Mesothelial cell of epicardium (in vitro differentiated cells): ENCODE data around the gene ZBTB42. TPM values are rescaled to one million over a fixed set of nuclear protein-coding genes. Genes with fewer than 3 reads are reported as not detected.

Source experiments
- DNase-seq, 2 experiments: peaks; one replicate each; pipeline ENCODE4 v3.0.0; 2021; ENCODE audit warnings: low spot score in 2 of 2; ENCODE audit not compliant: unreplicated experiment in 2 of 2
- H3K27ac Mint-ChIP-seq: 2 replicates; pipeline ENCODE4 v1.8.0; 2021; ENCODE audit warnings: mixed read lengths
- H3K27me3 Mint-ChIP-seq: 2 replicates; pipeline ENCODE4 v1.8.0; 2021; ENCODE audit warnings: low read depth, mixed read lengths
- H3K36me3 Mint-ChIP-seq: 2 replicates; pipeline ENCODE4 v1.8.0; 2021; ENCODE audit warnings: mixed read lengths
- H3K4me1 Mint-ChIP-seq: 2 replicates; pipeline ENCODE4 v1.8.0; 2021; ENCODE audit warnings: mixed read lengths
- H3K4me3 Mint-ChIP-seq: 2 replicates; pipeline ENCODE4 v1.8.0; 2021; ENCODE audit warnings: mild to moderate bottlenecking, moderate library complexity, mixed read lengths
- H3K9me3 Mint-ChIP-seq: 2 replicates; pipeline ENCODE4 v1.8.0; 2021; ENCODE audit warnings: mixed read lengths
- total RNA-seq: library from RNA; stranded (reverse); gene quantifications from 3 replicates; pipeline ENCODE4 v1.2.1, GENCODE V29; 2021
- TF ChIP-seq, protein P1 (sequence below): fragments of 200-600 bp; sonication (generic); IDR thresholded peaks from one replicate; pipeline ENCODE4 v1.5.0; 2021; ENCODE audit warnings: antibody characterized with exemption; ENCODE audit not compliant: unreplicated experiment

The ZBTB42 gene
- total RNA-seq, 1 donor from 2014 or later = 6.2 TPM

GRCh38 chr14:104784218-104784568, 16.7 kb upstream of the ZBTB42 start:
- Mint-ChIP-seq H3K36me3 (no peaks in the 10 kb centered on the region), H3K27ac (no peak overlapping the region), H3K27me3 (no peaks in the 10 kb centered on the region), H3K4me1 (no peaks in the 10 kb centered on the region), H3K4me3 (no peak overlapping the region), H3K9me3 (no peaks in the 10 kb centered on the region)
- no peak for DNase-seq
- TF ChIP-seq, protein P1, sequence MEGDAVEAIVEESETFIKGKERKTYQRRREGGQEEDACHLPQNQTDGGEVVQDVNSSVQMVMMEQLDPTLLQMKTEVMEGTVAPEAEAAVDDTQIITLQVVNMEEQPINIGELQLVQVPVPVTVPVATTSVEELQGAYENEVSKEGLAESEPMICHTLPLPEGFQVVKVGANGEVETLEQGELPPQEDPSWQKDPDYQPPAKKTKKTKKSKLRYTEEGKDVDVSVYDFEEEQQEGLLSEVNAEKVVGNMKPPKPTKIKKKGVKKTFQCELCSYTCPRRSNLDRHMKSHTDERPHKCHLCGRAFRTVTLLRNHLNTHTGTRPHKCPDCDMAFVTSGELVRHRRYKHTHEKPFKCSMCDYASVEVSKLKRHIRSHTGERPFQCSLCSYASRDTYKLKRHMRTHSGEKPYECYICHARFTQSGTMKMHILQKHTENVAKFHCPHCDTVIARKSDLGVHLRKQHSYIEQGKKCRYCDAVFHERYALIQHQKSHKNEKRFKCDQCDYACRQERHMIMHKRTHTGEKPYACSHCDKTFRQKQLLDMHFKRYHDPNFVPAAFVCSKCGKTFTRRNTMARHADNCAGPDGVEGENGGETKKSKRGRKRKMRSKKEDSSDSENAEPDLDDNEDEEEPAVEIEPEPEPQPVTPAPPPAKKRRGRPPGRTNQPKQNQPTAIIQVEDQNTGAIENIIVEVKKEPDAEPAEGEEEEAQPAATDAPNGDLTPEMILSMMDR = no peak

DNA sequence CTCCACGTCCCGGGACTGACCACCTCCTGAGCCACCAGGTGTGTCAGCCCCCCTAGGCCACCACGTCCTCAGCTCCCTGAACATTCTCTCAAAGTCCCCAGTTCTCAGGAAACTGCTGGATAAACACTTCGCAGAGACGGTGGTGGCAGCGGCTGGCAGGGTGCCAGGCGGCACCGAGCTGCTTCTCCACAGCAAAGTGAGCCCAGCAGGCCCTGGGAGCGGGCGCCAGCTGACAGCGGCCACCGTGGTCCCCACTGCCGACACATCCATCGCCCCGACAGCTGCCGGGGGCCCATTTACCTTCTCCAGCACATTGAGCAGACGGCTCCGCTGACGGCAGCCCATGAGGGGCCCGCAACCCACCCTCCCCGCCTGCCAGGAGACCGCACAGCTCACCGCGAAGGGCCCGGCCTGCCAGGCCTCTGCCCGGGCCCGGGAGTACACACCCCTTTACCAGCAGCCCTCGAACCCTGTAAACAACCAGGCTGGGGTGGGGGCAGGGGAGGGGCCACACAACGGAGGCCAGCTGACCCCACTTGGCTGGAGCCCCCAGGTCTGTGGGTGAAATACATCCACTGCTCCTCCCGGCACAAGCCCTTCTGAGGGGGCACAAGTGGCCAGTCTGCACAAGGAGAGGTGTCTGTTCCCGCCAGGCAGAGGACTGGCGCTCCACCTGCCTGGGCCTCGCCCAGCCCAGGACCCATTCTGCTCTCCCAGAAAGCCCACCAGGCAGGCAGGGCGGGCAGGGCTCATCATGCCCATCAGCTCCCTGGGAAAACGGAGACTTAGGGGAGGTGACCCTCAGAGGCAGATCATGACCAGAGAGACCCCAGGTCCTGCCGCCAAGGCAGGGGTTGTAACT, 15.8 kb upstream of the ZBTB42 start:
- H3K4me1 Mint-ChIP-seq = no peaks in the 10 kb centered on the region
- H3K9me3 Mint-ChIP-seq = no peaks in the 10 kb centered on the region
- no peak overlapping the region for H3K27ac Mint-ChIP-seq
- no peaks in the 10 kb centered on the region for H3K36me3 Mint-ChIP-seq
- no peaks in the 10 kb centered on the region for H3K27me3 Mint-ChIP-seq
- TF ChIP-seq, protein P1 = no peak
- H3K4me3 Mint-ChIP-seq = no peak overlapping the region
- no peak for DNase-seq

GRCh38 chr14:104785708-104786080, 15.2 kb upstream of the ZBTB42 start:
- Mint-ChIP-seq H3K4me1 (no peaks in the 10 kb centered on the region), H3K9me3 (no peaks in the 10 kb centered on the region), H3K27me3 (no peaks in the 10 kb centered on the region), H3K36me3 (no peaks in the 10 kb centered on the region), H3K4me3 (no peak overlapping the region), H3K27ac (no peak overlapping the region)
- TF ChIP-seq, protein P1 = no peak
- DNase-seq = no peak

- Mint-ChIP-seq H3K9me3 (no peaks in the 10 kb centered on the region), H3K4me3 (no peak overlapping the region)
These were observed 14.8 kb upstream of the ZBTB42 start for GRCh38 chr14:104786091-104786586.

GRCh38 chr14:104786726-104787675, 13.9 kb upstream of the ZBTB42 start:
- H3K27me3 Mint-ChIP-seq = no peaks in the 10 kb centered on the region
- TF ChIP-seq, protein P1 = no peak

More at GRCh38 chr14:104786091-104786586, 14.8 kb upstream of the ZBTB42 start:
- TF ChIP-seq, protein P1 = no peak
- Mint-ChIP-seq H3K27me3 (no peaks in the 10 kb centered on the region), H3K36me3 (no peaks in the 10 kb centered on the region), H3K27ac (no peak overlapping the region), H3K4me1 (no peaks in the 10 kb centered on the region)
- no peak for DNase-seq

More at GRCh38 chr14:104786726-104787675, 13.9 kb upstream of the ZBTB42 start:
- H3K9me3 Mint-ChIP-seq = no peaks in the 10 kb centered on the region
- DNase-seq = no peak
- no peak overlapping the region for H3K27ac Mint-ChIP-seq
- no peaks in the 10 kb centered on the region for H3K36me3 Mint-ChIP-seq
- H3K4me1 Mint-ChIP-seq = no peaks in the 10 kb centered on the region
- H3K4me3 Mint-ChIP-seq = no peak overlapping the region
